Measurements from ENCODE around the gene RNF217. TPM values are rescaled to one million over a fixed set of nuclear protein-coding genes. Genes with fewer than 3 reads are reported as not detected.

Gene RNF217
- total RNA-seq, 1 experiment from 2014 or later: 37.7 TPM

GRCh38 chr6:125037827-125038226 lies 75.6 kb downstream of the RNF217 start:
- Histone ChIP-seq H3K9me3 (ENCODE audit: control insufficient read depth, insufficient read depth, low read depth, low read length) (no peaks in the 10 kb centered on the region), H3K4me1 (ENCODE audit: control insufficient read depth, insufficient read depth, low read length) (no peaks in the 10 kb centered on the region), H3K27me3 (ENCODE audit: control insufficient read depth, insufficient read depth, low read length) (no peaks in the 10 kb centered on the region), H3K4me3 (ENCODE audit: low read depth in 2 of 2, low read length in 2 of 2) (no peak overlapping the region), H3K27ac (ENCODE audit: low read length) (no peak overlapping the region), H3K36me3 (ENCODE audit: control insufficient read depth, insufficient read depth, low read length) (no peaks in the 10 kb centered on the region)
- intact Hi-C loops (cut with micrococcal nuclease; ENCODE audit: unreplicated experiment) (no loop called here), in situ Hi-C loops (cut with HindIII; ENCODE audit: low pct_unique_long_range_greater_than_20kb, low sequenced_read_pairs) (no loop called here)
- TF ChIP-seq SIN3A (IDR thresholded peaks at IDR 0.05; ENCODE audit: borderline replicate concordance, insufficient read depth, low read depth, low read length) (no peak), POLR2AphosphoS5 (IDR thresholded peaks at IDR 0.05; ENCODE audit: low read depth, low read length) (no peak), REST (IDR thresholded peaks at IDR 0.05; ENCODE audit: insufficient read depth in 1 of 2, low read depth in 2 of 2, low read length in 1 of 2) (no peak), TCF7L2 (IDR thresholded peaks at IDR 0.05; ENCODE audit: low read depth, low read length) (no peak), CTCF (IDR thresholded peaks at IDR 0.05) (no peak)
- ATAC-seq (no peak), DNase-seq (ENCODE audit: low read depth, low spot score) (no peak)
- no TSS peak for BruUV-seq (replicated peaks)
- POLR2A ChIA-PET: no interaction called here
- CTCF ChIA-PET: no interaction called here

GRCh38 chr6:125038925-125039324 lies 76.7 kb downstream of the RNF217 start:
- ChIA-PET POLR2A (interaction anchor here (0.6 kb wide), 2 partner anchors 18 to 779 kb away, joined by 6 to 21 read pairs; no protein-coding TSS in a partner anchor), CTCF (no interaction called here)
- Histone ChIP-seq H3K9me3 (ENCODE audit: control insufficient read depth, insufficient read depth, low read depth, low read length) (no peaks in the 10 kb centered on the region), H3K27me3 (ENCODE audit: control insufficient read depth, insufficient read depth, low read length) (no peaks in the 10 kb centered on the region), H3K4me3 (ENCODE audit: low read depth in 2 of 2, low read length in 2 of 2) (no peak overlapping the region), H3K36me3 (ENCODE audit: control insufficient read depth, insufficient read depth, low read length) (no peaks in the 10 kb centered on the region), H3K4me1 (ENCODE audit: control insufficient read depth, insufficient read depth, low read length) (no peaks in the 10 kb centered on the region), H3K27ac (ENCODE audit: low read length) (no peak overlapping the region)
- in situ Hi-C loops (cut with HindIII; ENCODE audit: low pct_unique_long_range_greater_than_20kb, low sequenced_read_pairs) (no loop called here), intact Hi-C loops (cut with micrococcal nuclease; ENCODE audit: unreplicated experiment) (no loop called here)
- DNase-seq (ENCODE audit: low read depth, low spot score): no peak
- TF ChIP-seq TCF7L2 (IDR thresholded peaks at IDR 0.05; ENCODE audit: low read depth, low read length) (no peak), SIN3A (IDR thresholded peaks at IDR 0.05; ENCODE audit: borderline replicate concordance, insufficient read depth, low read depth, low read length) (no peak), POLR2AphosphoS5 (IDR thresholded peaks at IDR 0.05; ENCODE audit: low read depth, low read length) (no peak), REST (IDR thresholded peaks at IDR 0.05; ENCODE audit: insufficient read depth in 1 of 2, low read depth in 2 of 2, low read length in 1 of 2) (no peak), CTCF (IDR thresholded peaks at IDR 0.05) (no peak)
- no TSS peak for BruUV-seq (replicated peaks)
- ATAC-seq: no peak
